ENCODE results near the gene TRIM9.
"Not testable (repeated sequence)": the region's sequence is repeated elsewhere in the genome, so short reads cannot be mapped to it uniquely, and the experiment has no call there.

TRIM9 gene

DNA sequence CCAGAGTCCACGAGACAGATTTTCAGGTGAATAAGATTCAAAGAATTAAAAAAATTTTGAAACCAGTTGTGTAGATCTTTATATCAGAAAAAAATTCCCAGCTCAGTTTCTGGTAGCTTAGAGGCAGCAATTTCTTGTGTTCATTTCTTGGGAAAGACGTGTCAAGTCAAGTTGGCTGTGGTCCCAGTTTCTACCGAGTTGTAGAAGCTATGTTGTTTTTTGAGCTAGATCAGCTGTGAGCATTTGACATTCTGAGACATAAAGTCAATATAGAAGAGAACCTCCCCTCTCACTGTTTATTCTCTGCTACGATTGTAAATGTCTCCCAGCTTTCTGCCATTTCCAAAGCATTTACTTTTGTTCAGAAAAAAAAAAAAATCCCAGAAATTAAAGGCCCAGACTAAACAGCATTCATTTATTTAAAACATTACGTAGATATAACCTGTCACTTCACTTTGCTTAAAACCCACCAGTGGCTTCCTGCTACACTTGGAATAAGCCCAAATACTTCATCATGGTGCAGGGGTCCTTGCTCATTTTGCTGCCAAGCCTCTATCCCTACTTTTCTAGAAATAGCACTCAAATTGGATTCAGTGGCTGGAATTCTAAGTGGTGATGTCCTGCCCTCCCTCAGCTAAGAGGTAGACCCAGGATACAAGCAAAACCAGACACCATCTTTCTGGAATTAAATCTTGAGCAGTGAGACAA is 130.1 kb downstream of the TRIM9 start:
- peak; percentile 96 for DNase-seq (ENCODE audit: low read depth)

DNA sequence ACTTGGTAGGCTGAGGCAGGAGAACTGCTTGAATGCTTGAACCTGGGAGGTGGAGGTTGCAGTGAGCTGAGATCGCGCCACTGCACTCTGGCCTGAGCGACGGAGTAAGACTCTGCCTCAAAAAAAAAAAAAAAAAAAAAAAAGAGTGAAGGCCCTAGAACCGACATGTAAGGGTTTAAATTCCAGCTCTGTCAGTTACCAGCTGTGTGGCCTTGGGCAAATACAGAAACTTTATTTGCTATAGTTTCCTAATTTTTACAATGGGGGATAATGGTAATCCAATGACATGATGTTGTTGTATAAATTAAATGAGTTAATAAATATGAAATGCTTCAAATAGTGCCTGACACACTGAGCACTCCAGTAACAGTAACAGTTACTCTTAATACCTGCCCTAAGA is 131.0 kb downstream of the TRIM9 start:
- DNase-seq (ENCODE audit: low read depth), result no peak

DNA sequence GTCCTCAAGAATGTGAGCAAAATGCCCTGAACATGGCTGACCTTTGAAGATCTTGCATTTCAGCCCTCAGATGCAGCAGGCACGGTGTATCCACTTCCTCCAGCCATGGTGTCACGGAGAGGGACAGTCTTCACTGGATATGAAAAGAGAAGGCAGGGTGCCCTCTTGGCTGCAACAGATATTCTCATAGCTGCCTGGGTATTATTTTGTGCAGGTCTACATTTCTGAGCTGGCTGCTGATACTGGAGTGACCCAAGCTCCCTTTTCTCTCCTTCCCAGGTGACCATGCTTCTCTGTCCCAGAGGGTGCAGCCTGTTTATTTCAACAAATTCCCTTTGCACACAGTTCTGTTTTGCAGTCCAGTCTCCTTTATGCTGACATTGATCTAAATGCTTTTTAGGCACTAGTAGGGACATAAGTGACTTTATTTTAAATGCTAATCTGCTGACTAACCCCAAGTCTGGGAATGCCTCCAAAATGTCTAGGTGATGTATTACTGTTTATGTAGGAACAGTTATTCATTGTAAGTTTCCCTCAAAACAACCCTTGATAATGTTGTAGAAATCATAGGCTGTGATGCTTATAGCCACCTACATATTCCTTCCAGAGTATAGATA is 133.2 kb downstream of the TRIM9 start:
- DNase-seq (ENCODE audit: low read depth), result peak; percentile 87

DNA sequence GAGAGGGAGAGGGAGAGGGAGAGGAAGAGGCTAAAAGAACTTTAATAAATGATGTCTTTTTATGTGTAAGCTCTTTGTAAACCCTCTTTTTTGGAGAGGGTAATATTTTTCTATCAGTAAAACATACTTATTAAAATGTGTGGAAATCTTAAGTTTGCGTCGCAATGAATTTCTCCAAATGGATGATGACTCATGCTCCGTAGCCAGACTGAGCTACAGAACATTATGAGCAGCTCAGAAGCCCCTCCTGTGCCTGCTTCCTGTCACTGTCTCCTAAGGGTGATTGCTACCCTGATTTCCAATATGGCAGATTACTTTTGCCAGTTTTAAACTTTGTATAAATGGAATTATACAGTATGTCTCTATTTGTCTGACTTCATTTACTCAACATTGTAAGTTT is 137.6 kb downstream of the TRIM9 start:
- no peak for DNase-seq (ENCODE audit: low read depth)

DNA sequence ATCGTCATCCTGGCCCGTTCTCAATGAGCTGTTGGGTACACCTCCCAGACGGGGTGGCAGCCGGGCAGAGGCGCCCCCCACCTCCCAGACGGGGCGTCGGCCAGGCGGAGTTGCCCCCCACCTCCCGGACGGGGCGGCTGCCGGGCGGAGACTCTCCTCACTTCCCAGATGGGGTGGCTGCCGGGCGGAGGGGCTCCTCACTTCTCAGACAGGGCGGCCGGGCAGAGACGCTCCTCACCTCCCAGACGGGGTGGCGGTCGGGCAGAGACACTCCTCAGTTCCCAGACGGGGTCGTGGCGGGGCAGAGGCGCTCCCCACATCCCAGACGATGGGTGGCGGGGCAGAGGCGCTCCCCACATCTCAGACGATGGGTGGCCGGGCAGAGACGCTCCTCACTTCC is 138.5 kb downstream of the TRIM9 start:
- DNase-seq (ENCODE audit: low read depth), result not testable (repeated sequence)

DNA sequence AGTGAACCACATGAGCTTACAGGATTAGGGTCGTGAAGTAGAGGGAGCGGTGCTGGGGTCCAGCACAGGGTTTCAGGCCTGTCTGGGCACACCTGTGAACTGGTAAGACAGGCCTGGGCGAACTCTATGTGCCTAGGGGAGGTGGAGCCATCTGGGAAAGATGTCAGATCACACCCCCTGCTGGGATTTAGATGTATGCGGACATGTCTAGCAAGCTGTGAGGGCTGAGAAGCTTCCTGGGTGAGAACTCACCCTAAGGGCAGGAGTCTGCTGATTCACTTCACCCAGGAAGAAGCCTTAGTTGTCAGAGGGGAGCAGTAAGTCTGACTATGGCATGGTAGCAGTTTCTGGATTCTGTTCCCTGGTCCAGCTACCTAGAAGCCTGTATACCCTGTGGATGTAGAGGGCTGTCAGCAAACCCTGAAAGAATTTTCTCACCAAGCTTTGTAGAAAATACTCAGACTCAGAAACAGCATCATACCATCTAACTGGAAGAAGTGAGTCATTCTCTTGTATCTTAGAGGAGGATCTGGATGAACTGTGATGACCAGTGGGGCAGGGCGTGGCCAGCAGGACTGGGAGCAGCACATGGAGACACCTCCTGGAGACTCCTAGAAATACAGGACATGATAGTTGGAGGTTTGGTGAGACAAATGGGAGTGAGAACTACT is 139.4 kb downstream of the TRIM9 start:
- peak; percentile 88 for DNase-seq (ENCODE audit: low read depth)

DNA sequence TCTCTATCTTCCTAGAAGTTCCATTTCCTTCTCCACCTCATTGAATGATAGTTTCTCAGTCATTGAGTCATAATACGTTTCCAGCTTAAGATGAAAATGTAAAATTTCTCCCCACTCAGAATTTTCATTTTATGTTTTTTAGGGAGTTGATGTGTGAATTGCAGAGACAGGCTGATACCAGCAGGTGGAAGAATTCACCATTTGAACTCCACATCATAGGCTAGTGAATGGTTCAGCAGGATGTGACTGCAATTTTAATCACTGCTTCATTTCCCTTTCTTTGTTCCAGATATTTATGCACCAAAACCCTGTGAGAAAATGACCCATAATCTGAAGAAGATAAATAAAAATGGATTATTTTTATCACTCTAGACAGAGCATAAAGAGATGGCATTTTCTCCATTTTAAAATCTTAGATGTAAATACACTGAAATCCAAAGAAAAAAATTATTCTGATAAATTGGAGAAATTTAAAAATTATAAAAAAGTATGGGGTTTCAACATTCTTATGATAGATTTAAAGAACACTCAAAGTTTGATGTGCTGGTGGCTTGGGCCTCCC is 140.0 kb downstream of the TRIM9 start:
- peak; percentile 63 for DNase-seq (ENCODE audit: low read depth)

DNA sequence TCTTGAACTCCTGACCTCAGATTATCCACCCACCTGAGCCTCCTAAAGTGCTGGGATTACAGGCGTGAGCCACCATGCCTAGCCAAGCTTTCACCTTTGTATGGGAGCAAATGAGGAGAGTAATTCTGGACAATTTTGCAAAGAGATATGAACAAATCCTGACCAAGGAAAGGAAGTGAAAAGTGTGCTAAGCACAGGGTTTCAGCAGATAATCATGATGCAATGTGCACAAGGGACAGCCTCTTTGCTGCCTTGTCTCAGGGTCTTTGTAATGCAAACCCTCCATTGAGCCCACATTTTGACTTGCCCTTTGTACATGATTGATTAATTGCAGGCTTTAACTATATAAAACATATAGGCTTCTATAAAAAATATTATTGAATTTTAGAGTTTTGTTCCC is 141.4 kb downstream of the TRIM9 start:
- no peak for DNase-seq (ENCODE audit: low read depth)

DNA sequence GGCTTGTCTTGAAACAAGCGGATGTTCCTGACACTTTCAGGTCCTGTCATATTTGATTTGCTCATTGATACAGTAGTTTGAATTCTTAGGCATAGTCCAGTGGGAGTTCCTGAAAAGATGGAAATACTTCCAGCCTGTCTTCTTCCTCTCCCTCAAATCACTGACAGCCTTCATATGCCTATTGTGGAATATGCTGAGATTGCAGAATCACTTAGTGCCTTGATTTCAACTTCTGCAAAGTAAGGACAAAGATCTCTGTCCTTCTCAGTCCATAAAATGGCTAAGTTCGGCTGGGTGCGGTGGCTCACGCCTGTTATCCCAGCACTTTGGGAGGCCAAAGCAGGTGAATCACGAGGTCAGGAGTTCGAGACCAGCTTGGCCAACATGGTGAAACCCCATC is 143.9 kb downstream of the TRIM9 start:
- no peak for DNase-seq (ENCODE audit: low read depth)

DNA sequence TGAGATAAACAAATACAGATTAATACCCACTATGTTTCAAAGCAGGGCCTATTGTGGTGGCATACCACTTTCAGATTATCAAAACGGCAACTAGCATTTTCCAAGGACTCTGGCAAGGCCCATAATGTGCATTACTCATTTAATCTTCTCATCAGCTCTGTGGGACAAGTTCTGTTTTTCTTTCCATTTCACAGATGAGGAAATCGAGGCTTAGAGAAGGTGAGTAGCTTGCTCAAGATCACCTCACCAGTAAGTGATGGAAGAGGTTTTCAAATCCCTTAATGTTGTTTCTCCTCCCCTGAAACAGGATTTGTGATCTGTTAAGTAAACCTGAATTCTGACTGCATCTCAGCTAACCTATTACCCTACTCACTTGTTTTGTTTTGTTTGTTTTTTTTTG is 146.7 kb downstream of the TRIM9 start:
- DNase-seq (ENCODE audit: low read depth), result no peak

DNA sequence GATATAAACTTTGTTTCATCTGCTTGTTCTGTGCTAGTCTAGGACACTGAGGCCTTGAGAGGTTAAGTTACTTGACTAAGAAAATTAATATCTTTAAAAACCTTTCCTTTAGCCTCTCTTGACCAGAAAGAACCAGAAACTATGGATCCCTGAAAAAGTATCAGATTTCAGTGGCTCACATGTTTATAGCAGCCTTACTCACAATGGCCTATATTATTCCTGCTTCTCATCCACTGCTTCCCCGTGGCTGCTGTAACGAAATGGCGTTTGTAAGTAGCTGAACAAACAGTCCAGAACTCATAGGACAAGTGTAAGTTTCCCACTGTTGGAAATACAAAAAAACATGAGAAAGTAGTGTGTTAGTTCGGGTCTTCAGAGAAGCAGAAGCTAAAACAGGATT is 147.5 kb downstream of the TRIM9 start:
- no peak for DNase-seq (ENCODE audit: low read depth)

DNA sequence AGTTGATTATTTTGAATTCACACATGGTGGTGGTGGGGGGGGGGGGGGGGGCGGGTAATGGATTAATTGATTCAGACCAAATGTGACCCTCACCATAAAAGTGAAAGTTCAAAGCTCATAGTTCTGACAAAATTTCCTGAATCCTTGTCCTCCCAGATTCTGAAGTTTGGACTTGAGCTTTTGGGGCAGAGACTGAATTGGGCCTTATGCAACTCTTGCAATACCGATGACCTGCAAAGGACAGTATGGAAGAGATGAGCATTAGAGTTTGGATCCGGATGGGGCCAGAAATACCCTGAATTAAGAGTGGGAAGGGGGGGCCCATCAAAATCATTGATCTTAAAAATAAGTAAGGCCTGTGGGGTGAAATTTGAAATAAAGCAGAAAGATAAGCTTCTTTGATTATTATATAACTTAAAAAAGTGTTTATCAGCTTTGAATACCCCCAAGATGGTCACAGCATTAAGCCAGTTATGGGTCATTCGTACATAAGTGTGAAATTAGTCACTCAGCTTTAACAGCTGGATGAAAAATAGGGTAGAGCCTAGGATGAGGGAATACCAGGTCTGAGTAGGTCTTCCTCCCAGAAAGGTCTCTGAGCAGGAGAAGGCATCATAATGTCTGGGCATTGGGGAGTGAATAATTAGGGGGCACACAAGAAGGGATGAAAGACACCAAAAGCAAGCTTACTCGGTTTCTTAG is 148.5 kb downstream of the TRIM9 start:
- no peak for DNase-seq (ENCODE audit: low read depth)

DNA sequence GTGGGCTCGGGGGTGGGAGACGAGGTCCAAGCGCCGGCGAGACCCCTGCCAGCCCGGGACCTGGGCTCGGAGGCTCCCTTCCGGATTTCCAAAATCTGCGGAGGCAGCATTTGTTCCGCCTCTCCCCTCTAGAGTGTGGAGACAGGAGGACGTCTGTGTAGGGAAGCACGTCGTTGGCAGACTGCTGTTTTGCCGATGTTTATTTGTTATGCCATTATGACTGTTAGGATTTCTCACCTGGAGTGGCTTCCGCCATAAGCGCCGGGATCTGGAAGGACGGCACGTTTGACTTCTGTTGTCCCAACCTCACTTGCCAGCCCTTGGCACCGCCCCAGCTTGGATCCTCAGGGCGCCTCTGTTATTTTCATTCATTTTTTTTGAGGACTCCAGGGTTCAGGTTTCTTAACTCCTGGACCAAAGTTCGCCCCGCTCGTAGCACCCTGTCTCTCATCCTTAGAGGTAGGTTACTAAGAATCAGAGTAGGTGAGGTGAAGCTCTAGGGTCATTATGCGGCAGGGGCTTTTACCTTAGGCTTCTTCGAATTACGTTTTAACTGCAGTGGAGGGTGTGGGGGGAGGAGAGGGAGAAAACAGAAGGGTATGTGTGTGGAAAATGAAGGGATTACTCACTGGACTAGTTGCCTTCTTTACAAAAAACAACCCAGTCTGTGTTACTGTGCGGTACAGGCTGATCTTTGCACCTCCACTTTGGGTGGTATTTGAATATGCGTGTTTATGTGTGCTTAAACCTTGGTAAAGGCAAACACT is 150.1 kb downstream of the TRIM9 start:
- no peak for DNase-seq (ENCODE audit: low read depth)

DNA sequence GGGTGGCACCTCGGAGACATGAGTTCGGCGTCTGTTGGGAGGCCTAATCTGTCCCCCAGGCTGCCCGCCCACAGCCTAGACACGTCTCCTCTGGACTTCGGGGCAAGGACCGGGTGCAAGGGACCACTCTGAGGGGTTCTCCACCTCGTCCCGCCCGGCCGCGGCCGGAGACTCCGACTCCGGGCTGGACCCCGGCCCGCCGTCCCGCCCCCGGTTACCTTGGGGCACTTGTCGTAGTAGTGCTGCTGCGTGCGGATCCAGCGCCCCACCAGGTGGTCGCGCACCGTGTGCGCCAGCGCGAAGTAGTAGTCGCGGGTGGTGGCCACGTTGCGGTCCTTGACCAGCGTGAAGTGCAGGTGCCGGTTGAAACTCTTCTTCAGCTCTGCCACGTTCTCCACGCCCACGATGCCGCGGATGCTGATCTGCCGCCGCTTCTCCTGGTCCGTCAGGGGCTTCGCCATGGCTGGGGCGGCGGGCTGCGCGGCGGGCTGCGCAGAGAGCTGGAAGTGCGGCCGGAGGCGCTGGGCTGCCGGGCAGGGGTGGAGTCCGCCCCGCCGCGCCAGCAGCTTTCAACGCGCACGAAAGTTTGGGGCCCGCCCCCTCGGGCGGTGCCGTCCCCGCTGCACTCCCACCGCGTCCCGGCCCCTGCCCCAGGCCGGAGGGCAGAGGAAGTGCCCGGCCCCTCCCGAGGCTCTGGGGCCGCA is 150.8 kb downstream of the TRIM9 start, which contains the start of gene PYGL:
Gene PYGL, minus strand, starts transcription at position 541 of the 704 bp plus-strand sequence. Its CDS starts 80 bp downstream, at position 461.
- DNase-seq (ENCODE audit: low read depth), result peak; percentile 36

DNA sequence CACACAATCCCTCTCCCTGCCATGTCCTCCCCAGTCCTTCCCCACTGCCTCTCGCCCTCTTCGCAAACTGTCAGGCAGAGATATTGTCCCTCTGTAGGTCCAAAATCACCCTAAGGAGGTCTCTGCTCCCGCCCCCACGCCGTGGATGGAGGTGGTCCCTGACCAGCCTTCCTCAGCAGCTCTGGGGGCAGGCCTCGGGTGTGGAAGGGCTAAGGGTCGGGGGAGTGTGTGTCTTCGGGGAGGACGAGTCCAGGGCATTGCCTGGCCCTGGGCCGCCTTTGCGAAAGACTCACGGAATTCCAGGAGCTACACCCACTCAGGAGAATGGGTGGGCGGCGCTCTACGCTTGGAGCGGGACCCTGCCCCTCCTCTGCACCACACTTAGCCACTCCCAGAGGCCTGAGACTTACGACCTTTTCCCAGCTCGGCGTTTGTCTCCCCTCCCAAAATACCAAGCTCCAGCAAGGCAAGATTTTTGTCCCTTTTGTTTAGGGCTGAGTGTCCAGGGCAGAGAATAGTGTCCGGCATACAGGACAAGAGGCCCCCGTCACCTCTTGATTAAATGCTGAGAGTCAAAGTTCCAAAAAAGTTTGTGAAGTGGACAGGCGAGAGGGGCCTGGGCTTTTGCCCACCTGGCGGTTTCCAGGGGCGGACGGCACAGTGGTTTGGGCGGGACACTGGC is 151.5 kb downstream of the TRIM9 start:
- DNase-seq (ENCODE audit: low read depth), result no peak

DNA sequence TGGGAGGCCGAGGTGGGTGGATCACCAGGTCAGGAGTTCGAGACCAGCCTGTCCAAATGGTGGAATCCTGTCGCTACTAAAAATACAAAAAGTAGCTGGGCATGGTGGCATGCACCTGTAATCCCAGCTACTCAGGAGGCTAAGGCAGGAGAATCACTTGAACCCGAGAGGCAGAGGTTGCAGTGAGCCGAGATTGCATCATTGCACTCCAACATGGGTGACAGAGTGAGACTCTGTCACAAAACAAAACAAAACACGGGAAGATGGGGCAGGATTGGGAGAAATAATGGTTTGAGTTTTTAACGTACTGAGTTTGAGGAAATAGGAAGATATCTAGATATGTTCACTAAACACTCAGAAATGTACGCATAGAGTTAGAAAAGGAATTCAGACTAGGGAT is 153.3 kb downstream of the TRIM9 start:
- not testable (repeated sequence) for DNase-seq (ENCODE audit: low read depth)

DNA sequence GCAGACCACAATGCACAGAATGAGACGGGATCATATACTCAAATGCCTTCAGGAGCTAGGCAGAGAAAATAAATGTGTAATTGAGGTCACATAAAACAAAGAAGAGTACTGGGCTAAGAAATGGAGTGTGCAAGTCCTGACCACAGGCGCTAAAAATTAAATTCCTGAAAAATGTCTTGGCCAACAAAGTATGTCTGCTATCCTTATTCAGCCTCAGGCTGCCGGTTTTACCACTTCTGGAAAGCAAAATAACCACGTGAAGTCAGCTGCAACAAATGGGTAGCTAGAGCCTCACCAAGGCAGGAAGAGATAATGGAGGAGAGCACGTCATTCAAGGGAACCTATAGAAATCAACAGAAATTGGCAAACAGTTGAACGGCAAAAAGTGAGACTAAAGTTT is 153.8 kb downstream of the TRIM9 start:
- no peak for DNase-seq (ENCODE audit: low read depth)

DNA sequence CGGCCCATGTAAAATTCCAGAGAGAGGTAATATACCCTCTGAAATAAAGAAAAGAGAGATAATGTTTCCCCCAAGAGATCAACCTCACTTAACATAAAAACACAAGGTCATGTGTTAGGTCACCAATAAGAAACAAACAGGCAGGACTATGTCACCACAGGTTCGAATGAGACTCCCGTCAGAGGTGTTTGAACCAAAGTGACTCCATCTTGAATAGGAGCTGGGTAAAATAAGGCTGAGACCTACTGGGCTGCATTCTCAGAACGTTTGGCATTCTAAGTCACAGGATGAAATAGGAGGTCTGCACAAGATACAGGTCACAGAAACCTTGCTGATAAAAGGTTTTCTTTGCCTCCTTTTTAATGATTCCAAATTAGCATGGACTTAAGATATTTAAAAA is 157.1 kb downstream of the TRIM9 start:
- DNase-seq (ENCODE audit: low read depth), result no peak

DNA sequence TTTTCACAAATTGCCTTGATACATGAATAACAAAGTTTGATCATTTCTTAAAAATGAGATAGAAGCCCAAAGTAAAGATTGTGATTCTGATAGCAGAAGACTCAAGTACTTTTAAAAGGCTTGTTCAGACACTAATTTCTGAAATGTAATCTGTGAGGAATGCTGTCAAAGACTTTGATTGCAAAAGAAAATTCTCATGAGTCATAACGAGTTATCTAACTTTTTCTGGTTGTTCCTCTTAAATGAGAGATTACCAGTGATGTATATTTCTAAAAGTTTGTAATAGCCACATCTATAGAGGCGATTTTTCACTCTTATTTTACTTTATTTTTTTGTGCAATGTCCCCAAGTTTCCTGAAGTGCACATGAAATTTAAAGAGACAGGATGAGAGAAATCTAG is 157.6 kb downstream of the TRIM9 start:
- DNase-seq (ENCODE audit: low read depth), result no peak

DNA sequence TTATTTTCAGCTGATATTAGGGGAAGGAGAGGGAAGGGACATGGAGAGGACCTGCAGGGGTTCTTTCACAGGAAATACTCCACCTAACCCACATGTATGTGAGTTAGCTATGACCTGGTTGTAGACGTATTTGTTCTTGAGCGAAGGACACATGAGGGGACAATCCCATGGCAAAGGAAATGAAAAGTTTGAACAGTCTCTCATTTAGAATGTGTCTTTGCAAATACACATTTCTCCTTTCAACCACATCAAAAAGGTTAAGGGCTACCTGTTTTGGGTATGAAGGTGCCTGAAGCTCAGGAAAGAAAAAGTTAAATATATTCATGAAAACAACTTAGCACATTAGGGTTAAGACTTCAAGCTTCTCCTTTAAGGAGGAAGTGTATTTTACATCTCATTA is 158.0 kb downstream of the TRIM9 start:
- DNase-seq (ENCODE audit: low read depth), result no peak

DNA sequence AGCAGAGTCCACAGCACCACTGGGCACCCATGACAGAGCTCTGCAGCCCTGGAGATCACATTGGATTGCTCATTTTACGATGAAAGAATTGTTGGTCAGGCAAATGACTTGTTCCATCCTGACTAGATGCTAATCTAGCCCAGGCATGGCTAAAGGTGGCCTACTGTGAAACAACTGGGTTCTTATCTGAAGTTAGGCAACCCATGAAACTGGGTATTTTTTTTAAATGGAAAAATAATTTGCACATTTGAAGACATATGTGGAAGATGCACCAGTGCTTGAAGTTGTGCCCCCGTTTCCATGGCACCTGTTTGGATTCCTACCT is 158.9 kb downstream of the TRIM9 start:
- DNase-seq (ENCODE audit: low read depth), result no peak
